CD14-positive monocyte (primary cell): Measurements from ENCODE around the gene IL1F10. TPM values are rescaled to one million over a fixed set of nuclear protein-coding genes. Genes with fewer than 3 reads are reported as not detected.

Experiments
- DNase-seq, 3 donors: peaks; one replicate each; pipeline ENCODE4 v3.0.0-alpha.2; 2011 to 2022
- H2AFZ ChIP-seq: 2 replicates; pipeline ENCODE4 v1.6.0; 2012; ENCODE audit warnings: mild to moderate bottlenecking, low read depth, low read length, inconsistent platforms; ENCODE audit not compliant: insufficient read depth, poor library complexity, severe bottlenecking
- H3K27ac ChIP-seq, 2 donors: 1 replicate in 1 of 2; 2 replicates in 1 of 2; pipeline ENCODE4 v1.5.1; 2012 to 2013; ENCODE audit warnings: low read length in 2 of 2, control low read depth in 1 of 2, inconsistent platforms in 1 of 2, low read depth in 1 of 2, mild to moderate bottlenecking in 1 of 2
- H3K27me3 ChIP-seq, 2 donors: one replicate each; pipeline versions ENCODE4 v1.6.0 to v1.6.1; 2011 to 2013; ENCODE audit warnings: low read length in 2 of 2; ENCODE audit not compliant: control insufficient read depth in 2 of 2, insufficient read depth in 2 of 2
- H3K36me3 ChIP-seq, 2 donors: replicated peaks in 1 of 2; 1 replicate in 1 of 2; 2 replicates in 1 of 2; pipeline versions ENCODE4 v1.5.1 to v1.6.1; 2012 to 2013; ENCODE audit warnings: low read length in 2 of 2, control low read depth in 1 of 2, inconsistent platforms in 1 of 2, mild to moderate bottlenecking in 1 of 2; ENCODE audit not compliant: insufficient read depth in 2 of 2, control insufficient read depth in 1 of 2
- H3K4me1 ChIP-seq, 2 donors: 1 replicate in 1 of 2; 2 replicates in 1 of 2; pipeline versions ENCODE4 v1.5.1 to v1.6.1; 2012 to 2013; ENCODE audit warnings: low read length in 2 of 2, control low read depth in 1 of 2, inconsistent platforms in 1 of 2, mild to moderate bottlenecking in 1 of 2, moderate library complexity in 1 of 2; ENCODE audit not compliant: insufficient read depth in 2 of 2, control insufficient read depth in 1 of 2
- H3K4me2 ChIP-seq: replicated peaks from 2 replicates; pipeline ENCODE3; 2012; ENCODE audit warnings: low read length, moderate library complexity, mild to moderate bottlenecking; ENCODE audit not compliant: poor library complexity, severe bottlenecking; ENCODE audit errors: extremely low read depth
- H3K4me3 ChIP-seq, 3 experiments: fragments of 200-600 bp in 1 of 3; sonication (generic) in 1 of 3; replicated peaks in 1 of 3; 1 replicate in 2 of 3; 2 replicates in 1 of 3; pipeline ENCODE4 v1.5.1; 2011 to 2013; ENCODE audit warnings: low read length in 3 of 3, mild to moderate bottlenecking in 3 of 3, control low read depth in 2 of 3, low read depth in 2 of 3, inconsistent platforms in 1 of 3, moderate library complexity in 1 of 3
- H3K79me2 ChIP-seq: 2 replicates; pipeline ENCODE4 v1.6.0; 2012; ENCODE audit warnings: mild to moderate bottlenecking, control low read depth, inconsistent platforms, low read length, moderate library complexity; ENCODE audit not compliant: insufficient read depth
- H3K9ac ChIP-seq: 2 replicates; pipeline ENCODE4 v1.6.0; 2017; ENCODE audit warnings: low read length, mild to moderate bottlenecking; ENCODE audit not compliant: insufficient read depth, poor library complexity, severe bottlenecking
- H3K9me3 ChIP-seq, 2 donors: replicated peaks in 1 of 2; 1 replicate in 1 of 2; 2 replicates in 1 of 2; pipeline versions ENCODE4 v1.5.1 to v1.6.1; 2012 to 2013; ENCODE audit warnings: low read length in 2 of 2, control low read depth in 1 of 2; ENCODE audit not compliant: control insufficient read depth in 1 of 2, insufficient read depth in 1 of 2
- H4K20me1 ChIP-seq: 2 replicates; pipeline ENCODE4 v1.6.0; 2012; ENCODE audit warnings: mild to moderate bottlenecking, low read length, control low read depth, moderate library complexity; ENCODE audit not compliant: insufficient read depth
- H3K27ac Mint-ChIP-seq, 7 donors: one replicate each; pipeline ENCODE4 v1.8.0; 2020; ENCODE audit warnings: mild to moderate bottlenecking in 7 of 7, mixed read lengths in 7 of 7, moderate library complexity in 6 of 7, inconsistent platforms in 2 of 7
- H3K27me3 Mint-ChIP-seq, 3 donors: one replicate each; pipeline ENCODE4 v1.8.0; 2021 to 2022; ENCODE audit warnings: low read depth in 3 of 3, mild to moderate bottlenecking in 3 of 3, mixed read lengths in 3 of 3, moderate library complexity in 3 of 3, inconsistent platforms in 1 of 3
- H3K36me3 Mint-ChIP-seq, 2 donors: one replicate each; pipeline ENCODE4 v1.8.0; 2020; ENCODE audit warnings: mixed read lengths in 2 of 2, inconsistent platforms in 1 of 2, mild to moderate bottlenecking in 1 of 2
- H3K4me1 Mint-ChIP-seq: one replicate; pipeline ENCODE4 v1.8.0; 2020; ENCODE audit warnings: mild to moderate bottlenecking, mixed read lengths
- H3K4me3 Mint-ChIP-seq, 2 donors: one replicate each; pipeline ENCODE4 v1.8.0; 2020; ENCODE audit warnings: mild to moderate bottlenecking in 2 of 2, mixed read lengths in 2 of 2, moderate library complexity in 1 of 2
- H3K9me3 Mint-ChIP-seq, 7 donors: one replicate each; pipeline ENCODE4 v1.8.0; 2020 to 2022; ENCODE audit warnings: mixed read lengths in 7 of 7, mild to moderate bottlenecking in 6 of 7, moderate library complexity in 6 of 7, inconsistent platforms in 2 of 7
- WGBS: methylation state at CpG from one replicate; pipeline ENCODE4 v1.1.5; 2013; ENCODE audit warnings: missing lambda C conversion rate; ENCODE audit not compliant: insufficient coverage; 5-methylcytosine and 5-hydroxymethylcytosine counted together
- intact Hi-C, 2 donors: fragments of 100-400 bp; cut with micrococcal nuclease; formaldehyde crosslinking; loops; one replicate each; pipeline versions ENCODE4 v1.15.0 to v1.15.1; 2023
- polyA plus RNA-seq, 3 donors: library from polyadenylated mRNA; depleted of rRNA in 1 of 3; unstranded in 2 of 3; stranded (reverse) in 1 of 3; fragments of 300-500 nt in 2 of 3; fragments of >200 nt in 1 of 3; fragmentation: Illumina TruSeq in 2 of 3; gene quantifications; 1 replicate in 2 of 3; 2 replicates in 1 of 3; pipeline ENCODE4 v1.2.3, GENCODE V29; 2012 to 2021
- TF ChIP-seq, protein P1 (sequence below): fragments of 200-600 bp; IDR thresholded peaks from one replicate; pipeline ENCODE4 v1.8.0; 2022; ENCODE audit warnings: antibody characterized with exemption, mild to moderate bottlenecking

Gene IL1F10
- polyA plus RNA-seq, 3 donors: not detected

DNA sequence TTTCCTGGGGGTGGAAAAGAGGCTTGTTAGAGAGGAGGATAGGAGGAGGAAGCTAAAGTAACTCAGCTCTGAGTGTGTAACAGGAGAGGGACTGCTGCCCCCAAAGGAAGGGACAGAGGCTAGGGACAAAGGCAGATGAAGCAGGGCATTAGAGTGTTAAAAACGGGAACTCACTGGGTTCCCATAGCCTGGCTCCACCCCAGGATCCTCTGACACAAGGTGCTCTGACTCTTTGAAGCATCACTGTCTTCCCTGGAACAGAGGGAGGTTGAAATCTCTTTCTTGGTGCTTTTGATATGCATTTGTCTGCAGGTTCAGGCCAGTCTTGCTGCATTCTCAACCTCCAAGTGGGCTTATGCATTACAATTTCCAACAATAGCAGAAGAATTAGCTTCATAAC lies 39.7 kb upstream of the IL1F10 start:
- no peak overlapping the region for H2AFZ ChIP-seq
- no peak overlapping the region for H3K9ac ChIP-seq
- H3K4me2 ChIP-seq: no peak overlapping the region
- Mint-ChIP-seq H3K4me3 (no peak overlapping the region), H3K36me3 (no peaks in the 10 kb centered on the region), H3K4me1 (peaks cover 8% of the 10 kb centered on the region), H3K27ac (peak overlapping the region in 1 of 7 donors; percentile 33), H3K27me3 (peaks cover 17 to 26% (median 25%) of the 10 kb centered on the region in 3 donors), H3K9me3 (peaks cover 0 to 2% (median 0%) of the 10 kb centered on the region in 7 donors)
- H3K4me1 ChIP-seq: no peaks in the 10 kb centered on the region
- H3K27ac ChIP-seq: no peak overlapping the region
- H4K20me1 ChIP-seq: no peaks in the 10 kb centered on the region
- 20% methylated on average over 1 of the region's 1 CpG for WGBS
- H3K27me3 ChIP-seq: peaks cover 7 to 17% of the 10 kb centered on the region in 2 donors
- no peaks in the 10 kb centered on the region for H3K9me3 ChIP-seq
- no peak overlapping the region for H3K4me3 ChIP-seq
- no peaks in the 10 kb centered on the region for H3K36me3 ChIP-seq
- intact Hi-C loops: no loop called here
- no peak for DNase-seq
- TF ChIP-seq, protein P1, sequence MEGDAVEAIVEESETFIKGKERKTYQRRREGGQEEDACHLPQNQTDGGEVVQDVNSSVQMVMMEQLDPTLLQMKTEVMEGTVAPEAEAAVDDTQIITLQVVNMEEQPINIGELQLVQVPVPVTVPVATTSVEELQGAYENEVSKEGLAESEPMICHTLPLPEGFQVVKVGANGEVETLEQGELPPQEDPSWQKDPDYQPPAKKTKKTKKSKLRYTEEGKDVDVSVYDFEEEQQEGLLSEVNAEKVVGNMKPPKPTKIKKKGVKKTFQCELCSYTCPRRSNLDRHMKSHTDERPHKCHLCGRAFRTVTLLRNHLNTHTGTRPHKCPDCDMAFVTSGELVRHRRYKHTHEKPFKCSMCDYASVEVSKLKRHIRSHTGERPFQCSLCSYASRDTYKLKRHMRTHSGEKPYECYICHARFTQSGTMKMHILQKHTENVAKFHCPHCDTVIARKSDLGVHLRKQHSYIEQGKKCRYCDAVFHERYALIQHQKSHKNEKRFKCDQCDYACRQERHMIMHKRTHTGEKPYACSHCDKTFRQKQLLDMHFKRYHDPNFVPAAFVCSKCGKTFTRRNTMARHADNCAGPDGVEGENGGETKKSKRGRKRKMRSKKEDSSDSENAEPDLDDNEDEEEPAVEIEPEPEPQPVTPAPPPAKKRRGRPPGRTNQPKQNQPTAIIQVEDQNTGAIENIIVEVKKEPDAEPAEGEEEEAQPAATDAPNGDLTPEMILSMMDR: no peak
- no peaks in the 10 kb centered on the region for H3K79me2 ChIP-seq

DNA sequence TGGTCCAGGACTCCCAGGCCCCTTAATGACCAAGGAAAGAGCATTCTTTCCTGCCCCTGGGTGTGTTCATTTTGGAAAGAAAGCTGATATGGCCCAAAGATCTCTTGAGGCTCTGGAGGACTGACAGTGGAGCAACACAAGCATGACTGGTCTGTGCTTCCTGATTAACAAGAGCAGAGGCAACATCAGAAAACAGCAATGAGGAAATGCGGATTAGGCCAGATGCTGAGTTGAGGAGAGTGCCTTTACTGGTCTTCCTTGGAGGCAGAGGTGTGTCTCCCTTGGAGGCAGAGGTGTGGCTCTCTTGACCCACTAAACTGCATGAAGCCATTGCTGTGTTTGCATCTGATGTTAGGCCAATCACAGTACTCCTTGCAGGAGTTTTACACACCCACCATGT lies 35.0 kb upstream of the IL1F10 start:
- Mint-ChIP-seq H3K4me3 (no peak overlapping the region), H3K4me1 (no peaks in the 10 kb centered on the region)
- WGBS: 91% methylated on average over 1 of the region's 1 CpG

More for the DNA sequence above, 35.0 kb upstream of the IL1F10 start:
- Mint-ChIP-seq H3K9me3 (peaks cover 0 to 3% (median 0%) of the 10 kb centered on the region in 7 donors), H3K27ac (peak overlapping the region in 1 of 7 donors; percentile 33), H3K27me3 (peaks cover 14 to 20% (median 18%) of the 10 kb centered on the region in 3 donors), H3K36me3 (no peaks in the 10 kb centered on the region)
- Histone ChIP-seq H3K4me2 (no peak overlapping the region), H3K9me3 (no peaks in the 10 kb centered on the region), H3K9ac (no peak overlapping the region), H4K20me1 (no peaks in the 10 kb centered on the region), H3K4me1 (no peaks in the 10 kb centered on the region), H3K27me3 (peaks cover 3 to 4% of the 10 kb centered on the region in 2 donors), H3K79me2 (no peaks in the 10 kb centered on the region), H3K36me3 (no peaks in the 10 kb centered on the region), H3K4me3 (no peak overlapping the region), H3K27ac (no peak overlapping the region), H2AFZ (no peak overlapping the region)
- TF ChIP-seq, protein P1: no peak
- no peak for DNase-seq
- intact Hi-C loops: no loop called here
